NT2/D1 (cell line): ENCODE data around the gene CADPS2.

ENCODE experiments used
- SUZ12 ChIP-seq: IDR thresholded peaks from 2 replicates; pipeline ENCODE4 v1.6.1; 2011; ENCODE audit not compliant: insufficient read length, insufficient read depth; ENCODE audit errors: extremely low read depth
- YY1 ChIP-seq: IDR thresholded peaks from 2 replicates; pipeline ENCODE4 v1.6.1; 2011; ENCODE audit not compliant: insufficient read length, insufficient read depth
- ZNF274 ChIP-seq: IDR thresholded peaks from 2 replicates; pipeline ENCODE4 v1.6.1; 2011; ENCODE audit warnings: mild to moderate bottlenecking, low read depth, low read length

GRCh38 chr7:122727759-122728158 is 158.5 kb downstream of the CADPS2 start:
- TF ChIP-seq SUZ12 = no peak
- TF ChIP-seq ZNF274 = no peak
- TF ChIP-seq YY1 = no peak
